K562 (cell line): ENCODE results near the gene CUL1. TPM values are rescaled to one million over a fixed set of nuclear protein-coding genes. Genes with fewer than 3 reads are reported as not detected.

Experiments
- ARID1B ChIP-seq: fragments of 450-650 bp; IDR thresholded peaks from 2 replicates; pipeline ENCODE4 v1.6.1; 2016; ENCODE audit warnings: antibody characterized with exemption, mild to moderate bottlenecking, inconsistent platforms
- CBFA2T3 ChIP-seq: fragments of 450-650 bp; IDR thresholded peaks from 2 replicates; pipeline ENCODE4 v1.6.1; 2017
- KDM1A ChIP-seq, 2 experiments: fragments of 450-650 bp; IDR thresholded peaks; 2 replicates each; pipeline ENCODE4 v1.6.1; 2016; ENCODE audit warnings: mild to moderate bottlenecking in 2 of 2
- MLLT1 ChIP-seq, 2 experiments: fragments of 450-650 bp; IDR thresholded peaks; 2 replicates each; pipeline ENCODE4 v1.6.1; 2016
- MYNN ChIP-seq, 2 experiments: sonication (generic); formaldehyde crosslinking in 1 of 2; IDR thresholded peaks; 2 replicates each; pipeline versions ENCODE4 v1.5.0 to v1.6.1; 2016 to 2020; ENCODE audit warnings: antibody characterized with exemption in 1 of 2, missing genetic modification reagents in 1 of 2
- NCOA1 ChIP-seq: fragments of 450-650 bp; IDR thresholded peaks from 2 replicates; pipeline ENCODE4 v1.6.1; 2016; ENCODE audit warnings: low read depth
- NFYB ChIP-seq: IDR thresholded peaks from 2 replicates; pipeline ENCODE4 v1.6.1; 2011; ENCODE audit warnings: mild to moderate bottlenecking, moderate library complexity; ENCODE audit not compliant: insufficient read length; ENCODE audit errors: extremely low read depth
- PHF8 ChIP-seq: fragments of 200-600 bp; sonication (generic); IDR thresholded peaks from 2 replicates; pipeline ENCODE4 v1.6.1; 2012; ENCODE audit warnings: mixed run types, mild to moderate bottlenecking, inconsistent platforms, low read length, moderate library complexity, borderline replicate concordance
- SLC30A9 ChIP-seq: fragments of 250-450 bp; sonication (Bioruptor Pico); IDR thresholded peaks from 2 replicates; pipeline ENCODE4 v1.8.0; 2022; ENCODE audit warnings: mild to moderate bottlenecking, moderate library complexity
- STAT5A ChIP-seq: IDR thresholded peaks from 2 replicates; pipeline ENCODE4 v1.6.1; 2012; ENCODE audit warnings: low read length, inconsistent platforms, borderline replicate concordance
- TCF3 ChIP-seq: sonication (generic); formaldehyde crosslinking; IDR thresholded peaks from 2 replicates; pipeline ENCODE4 v1.4.0; 2020; ENCODE audit warnings: mild to moderate bottlenecking, missing genetic modification reagents
- TEAD4 ChIP-seq, 2 experiments: sonication (generic) in 1 of 2; formaldehyde crosslinking in 1 of 2; IDR thresholded peaks; 2 replicates each; pipeline versions ENCODE4 v1.6.1 to v1.8.0; 2012 to 2022; ENCODE audit warnings: borderline replicate concordance in 1 of 2, inconsistent platforms in 1 of 2, low read length in 1 of 2, mild to moderate bottlenecking in 1 of 2, missing genetic modification reagents in 1 of 2
- YBX1 ChIP-seq: fragments of 450-650 bp; IDR thresholded peaks from 2 replicates; pipeline ENCODE4 v1.7.1; 2016; ENCODE audit warnings: mild to moderate bottlenecking
- ZNF274 ChIP-seq: IDR thresholded peaks from 2 replicates; pipeline ENCODE4 v1.6.1; 2011; ENCODE audit warnings: low read depth, mild to moderate bottlenecking, low read length, moderate library complexity, borderline replicate concordance
- ZNF3 ChIP-seq: fragments of 250-450 bp; sonication (Bioruptor Pico); IDR thresholded peaks from 2 replicates; pipeline ENCODE4 v1.5.0; 2021; ENCODE audit warnings: mild to moderate bottlenecking, moderate library complexity
- ZNF766 ChIP-seq: fragments of 200-800 bp; sonication (Bioruptor generic); conservative IDR thresholded peaks from 2 replicates; pipeline ENCODE4 v1.6.1; 2016; ENCODE audit warnings: missing genetic modification characterization, missing compliant biosample characterization
- ZNF785 ChIP-seq: fragments of 250-450 bp; sonication (Bioruptor Pico); IDR thresholded peaks from 2 replicates; pipeline ENCODE4 v1.4.0; 2020; ENCODE audit warnings: mild to moderate bottlenecking
- polyA plus RNA-seq, 8 experiments: library from polyadenylated mRNA; depleted of rRNA in 4 of 8; stranded (reverse) in 5 of 8; unstranded in 3 of 8; fragments of >200 nt; fragmentation: Nextera tagmentation in 2 of 8; fragmentation: Illumina TruSeq in 1 of 8; extraction: Ambion mirVana in 2 of 8; extraction: Trizol in 1 of 8; gene quantifications; 2 replicates each; pipeline versions ENCODE4 v1.2.1 to v1.2.3, GENCODE V29; 2011 to 2014; ENCODE audit warnings: inconsistent platforms in 1 of 8, missing spikeins in 1 of 8
- total RNA-seq, 7 experiments: library from RNA; depleted of rRNA in 6 of 7; stranded (reverse); fragments of >200 nt in 6 of 7; fragmentation: Illumina TruSeq in 2 of 7; extraction: Trizol in 2 of 7; gene quantifications; 2 replicates each; pipeline versions ENCODE4 v1.2.1 to v1.2.3, GENCODE V29; 2011 to 2021; ENCODE audit warnings: low replicate concordance in 1 of 7
- TF ChIP-seq, protein P1 (sequence below): fragments of 250-450 bp; sonication (Bioruptor Pico); IDR thresholded peaks from 2 replicates; pipeline ENCODE4 v1.8.0; 2022; ENCODE audit warnings: moderate library complexity, mild to moderate bottlenecking, inconsistent platforms
- TF ChIP-seq, protein P2 (sequence below): sonication (generic); formaldehyde crosslinking; IDR thresholded peaks from 2 replicates; pipeline ENCODE4 v1.8.1; 2023; ENCODE audit warnings: mild to moderate bottlenecking, missing genetic modification reagents

CUL1 gene
- total and polyA plus RNA-seq, 9 of the 15 experiments (the other 6 are each of a cell fraction or from before 2014, with no cell fraction given): 31.5 to 107 (median 96.5) TPM

DNA sequence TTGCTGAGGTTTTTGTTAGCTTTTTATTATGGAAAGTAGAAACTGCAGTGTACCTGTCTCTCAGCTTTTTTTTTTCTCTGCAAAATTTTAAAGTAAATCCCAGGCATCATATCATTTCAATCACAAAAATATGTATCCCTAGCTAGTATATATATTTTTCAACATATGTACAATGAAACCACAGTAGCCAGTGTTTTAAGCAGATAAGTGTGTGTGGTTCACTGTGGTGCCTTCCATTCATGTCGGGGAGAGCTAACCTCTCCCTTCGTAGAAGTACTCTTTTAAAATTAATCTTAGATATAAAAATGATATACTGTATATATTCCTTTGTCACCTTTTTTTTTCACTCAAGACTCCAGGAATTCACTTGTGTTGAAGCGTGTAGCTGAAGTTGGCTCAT lies 22.7 kb downstream of the CUL1 start (continued):
- TF ChIP-seq, protein P1, sequence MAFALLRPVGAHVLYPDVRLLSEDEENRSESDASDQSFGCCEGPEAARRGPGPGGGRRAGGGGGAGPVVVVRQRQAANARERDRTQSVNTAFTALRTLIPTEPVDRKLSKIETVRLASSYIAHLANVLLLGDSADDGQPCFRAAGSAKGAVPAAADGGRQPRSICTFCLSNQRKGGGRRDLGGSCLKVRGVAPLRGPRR: no peak
- TF ChIP-seq KDM1A (IDR thresholded peaks at IDR 0.05) (0 out of 4 replicates have a peak, but pooled peaks of 1 of the 2 experiments have one; percentile 5), MLLT1 (IDR thresholded peaks at IDR 0.05) (no peak), TCF3 (CRISPR knock-in tag) (peak; percentile 67), NCOA1 (no peak), ZNF274 (no peak), ARID1B (peak; percentile 49), NFYB (no peak), MYNN (IDR thresholded peaks at IDR 0.05) (no peak), MYNN (CRISPR knock-in tag; IDR thresholded peaks at IDR 0.05) (no peak), ZNF766 (CRISPR knock-in tag) (0 out of 2 replicates have a peak, but pooled peaks have one; percentile 27), CBFA2T3 (peak; percentile 39), SLC30A9 (CRISPR knock-in tag) (no peak), TEAD4 (IDR thresholded peaks at IDR 0.05; ENCODE audit: low read length) (peak; percentile 80), TEAD4 (CRISPR knock-in tag; IDR thresholded peaks at IDR 0.05; ENCODE audit: borderline replicate concordance) (no peak), ZNF785 (CRISPR knock-in tag) (no peak), YBX1 (no peak), ZNF3 (CRISPR knock-in tag) (no peak), PHF8 (0 out of 2 replicates have a peak, but pooled peaks have one; percentile 0), STAT5A (peak; percentile 10; the same call in 1 of the 2 replicates)
- TF ChIP-seq, protein P2, sequence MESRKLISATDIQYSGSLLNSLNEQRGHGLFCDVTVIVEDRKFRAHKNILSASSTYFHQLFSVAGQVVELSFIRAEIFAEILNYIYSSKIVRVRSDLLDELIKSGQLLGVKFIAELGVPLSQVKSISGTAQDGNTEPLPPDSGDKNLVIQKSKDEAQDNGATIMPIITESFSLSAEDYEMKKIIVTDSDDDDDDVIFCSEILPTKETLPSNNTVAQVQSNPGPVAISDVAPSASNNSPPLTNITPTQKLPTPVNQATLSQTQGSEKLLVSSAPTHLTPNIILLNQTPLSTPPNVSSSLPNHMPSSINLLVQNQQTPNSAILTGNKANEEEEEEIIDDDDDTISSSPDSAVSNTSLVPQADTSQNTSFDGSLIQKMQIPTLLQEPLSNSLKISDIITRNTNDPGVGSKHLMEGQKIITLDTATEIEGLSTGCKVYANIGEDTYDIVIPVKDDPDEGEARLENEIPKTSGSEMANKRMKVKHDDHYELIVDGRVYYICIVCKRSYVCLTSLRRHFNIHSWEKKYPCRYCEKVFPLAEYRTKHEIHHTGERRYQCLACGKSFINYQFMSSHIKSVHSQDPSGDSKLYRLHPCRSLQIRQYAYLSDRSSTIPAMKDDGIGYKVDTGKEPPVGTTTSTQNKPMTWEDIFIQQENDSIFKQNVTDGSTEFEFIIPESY: no peak
